PC-3 (cell line): Measurements from ENCODE around the gene ZNF438.

ENCODE experiments used
- EZH2 ChIP-seq: fragments of 300-600 bp; sonication (generic); IDR thresholded peaks from one replicate; pipeline ENCODE4 v1.6.1; 2017; ENCODE audit warnings: antibody characterized with exemption, mild to moderate bottlenecking, low read length; ENCODE audit not compliant: unreplicated experiment
- EZH2phosphoT487 ChIP-seq: fragments of 300-600 bp; sonication (generic); IDR thresholded peaks from 2 replicates; pipeline ENCODE4 v1.6.1; 2018; ENCODE audit warnings: mild to moderate bottlenecking, antibody characterized with exemption, low read length, borderline replicate concordance
- TF ChIP-seq, protein P1 (sequence below): fragments of 300-600 bp; sonication (generic); conservative IDR thresholded peaks from 2 replicates; pipeline ENCODE4 v1.5.1; 2017; ENCODE audit warnings: antibody characterized with exemption, low read depth, mild to moderate bottlenecking, low read length

DNA sequence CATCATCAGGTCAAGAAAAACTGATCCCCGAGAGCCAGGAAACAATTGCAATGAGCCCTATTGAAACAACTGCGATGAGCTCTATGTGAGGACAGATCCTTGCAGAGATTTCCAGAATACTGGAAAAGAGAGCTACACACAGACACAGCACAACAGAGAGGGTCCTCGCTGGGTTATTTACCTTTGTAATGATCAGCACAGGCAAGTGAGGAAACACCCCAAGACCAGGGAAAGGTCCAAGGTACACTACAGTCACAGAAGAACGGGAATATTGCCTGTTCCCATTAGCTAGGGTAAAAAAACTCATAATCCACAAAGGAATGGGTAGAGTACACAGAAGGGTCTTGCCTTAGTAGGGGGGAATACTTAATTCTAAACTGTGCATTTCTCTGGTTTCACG, 152.7 kb downstream of the ZNF438 start:
- TF ChIP-seq, protein P1, sequence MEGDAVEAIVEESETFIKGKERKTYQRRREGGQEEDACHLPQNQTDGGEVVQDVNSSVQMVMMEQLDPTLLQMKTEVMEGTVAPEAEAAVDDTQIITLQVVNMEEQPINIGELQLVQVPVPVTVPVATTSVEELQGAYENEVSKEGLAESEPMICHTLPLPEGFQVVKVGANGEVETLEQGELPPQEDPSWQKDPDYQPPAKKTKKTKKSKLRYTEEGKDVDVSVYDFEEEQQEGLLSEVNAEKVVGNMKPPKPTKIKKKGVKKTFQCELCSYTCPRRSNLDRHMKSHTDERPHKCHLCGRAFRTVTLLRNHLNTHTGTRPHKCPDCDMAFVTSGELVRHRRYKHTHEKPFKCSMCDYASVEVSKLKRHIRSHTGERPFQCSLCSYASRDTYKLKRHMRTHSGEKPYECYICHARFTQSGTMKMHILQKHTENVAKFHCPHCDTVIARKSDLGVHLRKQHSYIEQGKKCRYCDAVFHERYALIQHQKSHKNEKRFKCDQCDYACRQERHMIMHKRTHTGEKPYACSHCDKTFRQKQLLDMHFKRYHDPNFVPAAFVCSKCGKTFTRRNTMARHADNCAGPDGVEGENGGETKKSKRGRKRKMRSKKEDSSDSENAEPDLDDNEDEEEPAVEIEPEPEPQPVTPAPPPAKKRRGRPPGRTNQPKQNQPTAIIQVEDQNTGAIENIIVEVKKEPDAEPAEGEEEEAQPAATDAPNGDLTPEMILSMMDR, result no peak
- no peak for TF ChIP-seq EZH2
- TF ChIP-seq EZH2phosphoT487, result no peak
